Upper lobe of left lung (tissue), 6 donors: ENCODE data around the gene CEP89. TPM values are rescaled to one million over a fixed set of nuclear protein-coding genes. Genes with fewer than 3 reads are reported as not detected.
"Not testable (repeated sequence)": the region's sequence is repeated elsewhere in the genome, so short reads cannot be mapped to it uniquely, and the experiment has no call there.

Experiments used
- ATAC-seq, 2 donors: fragments of 200-7000 bp; cut with Tn5 transposase; one replicate each; pipeline ENCODE4 v1.9.1; 2022; ENCODE audit warnings: mild to moderate bottlenecking in 2 of 2, moderate library complexity in 2 of 2; ENCODE audit not compliant: low FRiP score in 2 of 2
- DNase-seq, 2 donors: peaks; one replicate each; pipeline ENCODE4 v3.0.0-alpha.2; 2019 to 2020
- H3K27ac ChIP-seq, 4 donors: fragments of 200-600 bp; sonication (generic); one replicate each; pipeline ENCODE4 v1.5.1; 2016 to 2019
- H3K27me3 ChIP-seq, 4 donors: fragments of 200-600 bp; sonication (generic); one replicate each; pipeline ENCODE4 v1.5.1; 2017 to 2019
- H3K36me3 ChIP-seq, 4 donors: fragments of 200-600 bp; sonication (generic); one replicate each; pipeline ENCODE4 v1.5.1; 2016 to 2019
- H3K4me1 ChIP-seq, 4 donors: fragments of 200-600 bp; sonication (generic); one replicate each; pipeline ENCODE4 v1.5.1; 2018 to 2019
- H3K4me3 ChIP-seq, 4 donors: fragments of 200-600 bp; sonication (generic); one replicate each; pipeline ENCODE4 v1.5.1; 2017 to 2019; ENCODE audit warnings: mild to moderate bottlenecking in 2 of 4, moderate library complexity in 1 of 4
- H3K9me3 ChIP-seq, 4 donors: fragments of 200-600 bp; sonication (generic); one replicate each; pipeline ENCODE4 v1.5.1; 2018 to 2019
- CTCF ChIP-seq, 6 experiments: fragments of 450-650 bp in 4 of 6; fragments of 200-600 bp in 2 of 6; sonication (generic) in 2 of 6; IDR thresholded peaks; one replicate each; pipeline ENCODE4 v1.5.1; 2016 to 2019; ENCODE audit warnings: antibody characterized with exemption in 6 of 6
- EP300 ChIP-seq, 4 donors: sonication (generic); formaldehyde crosslinking; IDR thresholded peaks; one replicate each; pipeline ENCODE4 v1.5.1; 2017; ENCODE audit warnings: antibody characterized with exemption in 4 of 4, control low read depth in 2 of 4
- POLR2A ChIP-seq, 4 donors: fragments of 450-650 bp; IDR thresholded peaks; one replicate each; pipeline ENCODE4 v1.5.1; 2016 to 2017; ENCODE audit warnings: antibody characterized with exemption in 4 of 4, mild to moderate bottlenecking in 2 of 4
- POLR2AphosphoS5 ChIP-seq, 2 donors: sonication (generic); formaldehyde crosslinking; IDR thresholded peaks; one replicate each; pipeline ENCODE4 v1.5.1; 2017; ENCODE audit warnings: antibody characterized with exemption in 2 of 2
- WGBS, 2 donors: methylation state at CpG; one replicate each; pipeline ENCODE4 v1.1.5; 2017 to 2018; 5-methylcytosine and 5-hydroxymethylcytosine counted together
- total RNA-seq, 6 donors: library from RNA; depleted of rRNA in 4 of 6; stranded (reverse); fragments of >200 nt in 4 of 6; gene quantifications; one replicate each; pipeline versions ENCODE4 v1.1.0 to v1.2.1, GENCODE V29; 2016 to 2021
- donor health status: DM: no; HTN: no; CAD: no; lungs with moderate emphysema.
- donor health status: DM: no; HTN: yes; CAD: no; lungs with severe emphysema.

The CEP89 gene
- total RNA-seq, 6 donors from 2014 or later = 10.1 to 16.0 (median 14.1) TPM

GRCh38 chr19:32842061-32842460 lies 129.7 kb downstream of the CEP89 start:
- TF ChIP-seq EP300 (IDR thresholded peaks at IDR 0.05) (no peak), POLR2A (IDR thresholded peaks at IDR 0.05) (no peak), POLR2AphosphoS5 (IDR thresholded peaks at IDR 0.05) (no peak), CTCF (IDR thresholded peaks at IDR 0.05) (no peak)
- Histone ChIP-seq H3K36me3 (no peaks in the 10 kb centered on the region), H3K9me3 (peaks cover 0 to 14% (median 6%) of the 10 kb centered on the region in 4 donors), H3K4me1 (no peaks in the 10 kb centered on the region), H3K27ac (no peak overlapping the region), H3K27me3 (no peaks in the 10 kb centered on the region), H3K4me3 (no peak overlapping the region)
- DNase-seq (no peak), ATAC-seq (no peak)
- 81 to 90% methylated on average over 8 of the region's 8 CpGs for WGBS, 2 donors

- WGBS, 2 donors = 78 to 79% methylated on average over 7 of the region's 7 CpGs
- no peaks in the 10 kb centered on the region for H3K27me3 ChIP-seq
- TF ChIP-seq CTCF (IDR thresholded peaks at IDR 0.05) = no peak
- TF ChIP-seq EP300 (IDR thresholded peaks at IDR 0.05) = no peak
- no peak for TF ChIP-seq POLR2AphosphoS5 (IDR thresholded peaks at IDR 0.05)
- TF ChIP-seq POLR2A (IDR thresholded peaks at IDR 0.05) = no peak
- ATAC-seq = no peak
- H3K27ac ChIP-seq = no peak overlapping the region
- no peaks in the 10 kb centered on the region for H3K4me1 ChIP-seq
- H3K36me3 ChIP-seq = no peaks in the 10 kb centered on the region
- DNase-seq = no peak
- no peak overlapping the region for H3K4me3 ChIP-seq
- peaks cover 0 to 14% (median 6%) of the 10 kb centered on the region in 4 donors for H3K9me3 ChIP-seq
Observed at GRCh38 chr19:32837531-32837930, 134.2 kb downstream of the CEP89 start.

- not testable (repeated sequence) for H3K36me3 ChIP-seq, DNase-seq, H3K4me1 ChIP-seq, H3K9me3 ChIP-seq, H3K4me3 ChIP-seq, H3K27ac ChIP-seq, ATAC-seq, H3K27me3 ChIP-seq
- 93 to 96% methylated on average over 7 of the region's 7 CpGs for WGBS, 2 donors
Observed at GRCh38 chr19:32833388-32833787, 138.4 kb downstream of the CEP89 start.

- ATAC-seq = peak in 1 of 2 donors; percentile 37
Observed at GRCh38 chr19:32832825-32833224, 138.9 kb downstream of the CEP89 start.

GRCh38 chr19:32832094-32832493 lies 139.7 kb downstream of the CEP89 start:
- WGBS, 2 donors = 92 to 95% methylated on average over 12 of the region's 12 CpGs
- not testable (repeated sequence) for H3K4me1 ChIP-seq, ATAC-seq, H3K4me3 ChIP-seq, H3K36me3 ChIP-seq, H3K27me3 ChIP-seq, H3K27ac ChIP-seq, H3K9me3 ChIP-seq, DNase-seq

More at GRCh38 chr19:32832825-32833224, 138.9 kb downstream of the CEP89 start:
- H3K27me3 ChIP-seq, H3K9me3 ChIP-seq, H3K4me1 ChIP-seq, H3K4me3 ChIP-seq, DNase-seq, H3K36me3 ChIP-seq, H3K27ac ChIP-seq: not testable (repeated sequence)
- 87 to 92% methylated on average over 7 of the region's 7 CpGs for WGBS, 2 donors

- DNase-seq (no peak), ATAC-seq (no peak)
- Histone ChIP-seq H3K36me3 (no peaks in the 10 kb centered on the region), H3K27me3 (no peaks in the 10 kb centered on the region), H3K9me3 (no peaks in the 10 kb centered on the region), H3K4me3 (no peak overlapping the region), H3K27ac (no peak overlapping the region), H3K4me1 (no peaks in the 10 kb centered on the region)
- TF ChIP-seq CTCF (IDR thresholded peaks at IDR 0.05) (no peak), EP300 (IDR thresholded peaks at IDR 0.05) (no peak), POLR2AphosphoS5 (IDR thresholded peaks at IDR 0.05) (no peak), POLR2A (IDR thresholded peaks at IDR 0.05) (no peak)
- WGBS, 2 donors = 77 to 91% methylated on average over 5 of the region's 5 CpGs
Observed at GRCh38 chr19:32831611-32832010, 140.1 kb downstream of the CEP89 start.
